Measurements from ENCODE around the gene BPIFB6.
"Not testable (repeated sequence)": the region's sequence is repeated elsewhere in the genome, so short reads cannot be mapped to it uniquely, and the experiment has no call there.

BPIFB6 gene

GRCh38 chr20:33028875-33029274 is 2.6 kb upstream of the BPIFB6 start:
- no peak for DNase-seq (ENCODE audit: low read depth in 2 of 2)

GRCh38 chr20:33030076-33030475 is 1.4 kb upstream of the BPIFB6 start:
- no peak for DNase-seq (ENCODE audit: low read depth in 2 of 2)

DNA sequence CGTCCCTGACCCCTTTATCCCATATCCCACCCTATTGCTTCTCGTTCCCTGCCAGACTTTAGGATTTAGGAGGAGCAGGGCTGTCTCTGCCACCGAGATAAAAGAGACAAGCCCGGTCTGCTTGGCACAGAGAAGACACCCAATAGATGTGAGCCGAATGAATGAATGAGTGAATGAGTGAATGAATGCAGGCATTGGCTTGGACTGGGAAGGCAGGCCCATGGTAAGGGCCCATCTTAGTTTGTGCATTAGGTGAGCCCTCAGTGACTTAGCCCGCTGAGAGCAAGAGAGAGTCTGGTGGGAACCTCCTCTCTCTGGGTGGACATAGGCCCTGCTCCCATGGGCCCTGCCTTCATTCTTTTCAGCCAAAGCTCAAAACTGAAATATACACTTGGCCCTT is 879 bp upstream of the BPIFB6 start:
- no peak for DNase-seq (ENCODE audit: low read depth in 2 of 2)

- no peak for DNase-seq (ENCODE audit: low read depth in 2 of 2)
Observed at GRCh38 chr20:33032555-33032954, 1.1 kb downstream of the BPIFB6 start.

DNA sequence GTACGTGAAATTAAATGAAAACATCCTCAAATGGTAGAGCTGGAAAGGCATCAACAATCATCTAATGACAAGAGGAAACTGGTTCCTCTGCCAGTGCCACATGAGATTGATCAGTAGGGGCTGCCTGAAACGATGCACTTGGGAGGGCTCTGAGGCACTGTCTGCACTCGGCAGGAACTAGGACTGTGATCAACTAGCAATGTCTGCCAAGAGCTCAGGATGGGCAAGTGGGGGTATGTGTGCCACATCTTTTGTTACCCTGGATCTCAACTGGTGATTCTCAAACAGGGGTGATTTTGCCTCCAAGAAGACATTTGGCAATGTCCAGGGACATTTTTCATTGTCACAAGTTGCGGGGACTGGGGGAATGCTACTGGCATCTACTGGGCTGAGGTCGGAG is 1.9 kb downstream of the BPIFB6 start:
- no peak for DNase-seq (ENCODE audit: low read depth in 2 of 2)

DNA sequence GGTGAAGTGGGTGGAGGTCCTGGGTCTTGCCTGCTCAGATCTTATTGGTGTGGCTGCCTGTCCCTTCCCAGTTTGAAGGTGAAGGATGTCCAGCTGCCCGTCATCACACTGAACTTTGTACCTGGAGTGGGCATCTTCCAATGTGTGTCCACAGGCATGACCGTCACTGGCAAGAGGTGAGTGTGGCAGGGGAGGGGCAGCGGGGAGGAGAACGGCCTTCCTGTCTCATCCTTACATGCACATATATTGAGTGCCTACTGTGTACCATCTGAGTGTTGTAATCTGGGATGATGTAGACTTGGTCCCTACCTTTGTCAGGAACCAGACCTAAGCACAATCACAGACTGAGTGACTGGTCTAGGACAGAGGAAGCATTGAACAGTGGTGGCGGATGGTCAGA is 2.7 kb downstream of the BPIFB6 start:
- DNase-seq (ENCODE audit: low read depth in 2 of 2), result no peak

DNA sequence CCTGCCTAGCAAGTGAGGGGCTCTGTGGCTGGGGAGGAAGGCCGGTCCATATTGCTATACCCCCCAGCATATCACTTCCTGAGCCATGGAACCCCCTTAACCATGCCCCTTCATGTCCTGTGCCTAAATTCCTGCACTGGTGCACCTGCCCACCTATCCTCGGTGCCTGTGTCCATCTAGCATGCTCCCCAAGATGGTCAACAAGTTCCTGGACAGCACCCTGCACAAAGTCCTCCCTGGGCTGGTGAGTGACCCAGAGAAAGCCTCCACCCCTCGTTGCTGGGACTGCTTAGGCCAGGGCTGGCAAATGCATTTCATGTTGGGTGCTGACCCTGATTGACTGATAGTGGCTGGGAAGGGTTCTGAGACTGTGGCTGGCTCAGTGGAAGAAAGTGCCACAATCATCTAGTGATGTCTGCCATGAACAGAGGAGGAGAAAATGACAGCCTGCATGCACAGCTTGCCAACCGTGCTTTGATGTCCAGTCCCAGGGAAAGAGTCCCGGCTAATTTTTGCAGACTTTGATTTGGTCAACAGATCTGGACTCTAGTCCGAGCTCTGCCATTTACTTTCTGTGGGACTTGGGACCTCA is 3.5 kb downstream of the BPIFB6 start:
- DNase-seq (ENCODE audit: low read depth in 2 of 2), result no peak

DNA sequence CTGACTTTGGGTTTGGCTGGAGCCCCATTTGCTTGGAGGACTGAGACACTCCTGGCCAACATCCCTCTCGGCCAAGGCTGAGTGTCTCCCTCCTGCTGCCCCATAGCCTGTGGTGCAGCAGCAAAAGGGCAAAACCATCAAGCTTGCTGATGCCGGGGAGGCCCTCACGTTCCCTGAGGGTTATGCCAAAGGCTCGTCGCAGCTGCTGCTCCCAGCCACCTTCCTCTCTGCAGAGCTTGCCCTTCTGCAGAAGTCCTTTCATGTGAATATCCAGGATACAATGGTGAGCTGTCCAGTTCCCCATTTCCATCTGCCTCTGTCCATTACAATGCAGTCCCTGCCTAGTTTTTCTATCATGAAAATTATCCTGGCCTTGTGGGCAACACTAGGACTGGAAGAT is 6.0 kb downstream of the BPIFB6 start:
- no peak for DNase-seq (ENCODE audit: low read depth in 2 of 2)

DNA sequence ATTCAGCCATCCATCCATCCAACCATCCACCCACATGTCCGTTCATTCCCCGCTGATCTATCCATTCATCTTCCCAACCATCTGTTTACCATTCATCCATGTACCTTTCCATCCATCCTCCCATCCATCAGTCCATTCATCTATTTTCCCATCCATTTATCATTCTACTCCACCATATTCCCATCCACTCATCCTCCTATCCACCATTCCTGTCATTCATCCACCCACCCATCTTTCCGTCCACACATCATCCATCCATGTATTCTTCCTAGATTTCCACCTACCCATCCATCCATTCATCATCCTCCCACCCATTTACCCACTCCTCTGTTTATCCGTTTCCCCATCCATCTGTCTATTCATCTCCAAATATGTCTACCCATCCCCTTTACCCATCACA is 6.8 kb downstream of the BPIFB6 start:
- no peak for DNase-seq (ENCODE audit: low read depth in 2 of 2)

GRCh38 chr20:33042430-33042829 is 11.0 kb downstream of the BPIFB6 start:
- no peak for DNase-seq (ENCODE audit: low read depth in 2 of 2)

- no peak for DNase-seq (ENCODE audit: low read depth in 2 of 2)
Observed at GRCh38 chr20:33042983-33043730, 11.7 kb downstream of the BPIFB6 start.

GRCh38 chr20:33043731-33044181 is 12.3 kb downstream of the BPIFB6 start:
- no peak for DNase-seq (ENCODE audit: low read depth in 2 of 2)

GRCh38 chr20:33045129-33045721 is 13.8 kb downstream of the BPIFB6 start:
- DNase-seq (ENCODE audit: low read depth in 2 of 2), result not testable (repeated sequence)

- DNase-seq (ENCODE audit: low read depth in 2 of 2), result no peak
Observed at GRCh38 chr20:33046412-33046811, 15.0 kb downstream of the BPIFB6 start.

DNA sequence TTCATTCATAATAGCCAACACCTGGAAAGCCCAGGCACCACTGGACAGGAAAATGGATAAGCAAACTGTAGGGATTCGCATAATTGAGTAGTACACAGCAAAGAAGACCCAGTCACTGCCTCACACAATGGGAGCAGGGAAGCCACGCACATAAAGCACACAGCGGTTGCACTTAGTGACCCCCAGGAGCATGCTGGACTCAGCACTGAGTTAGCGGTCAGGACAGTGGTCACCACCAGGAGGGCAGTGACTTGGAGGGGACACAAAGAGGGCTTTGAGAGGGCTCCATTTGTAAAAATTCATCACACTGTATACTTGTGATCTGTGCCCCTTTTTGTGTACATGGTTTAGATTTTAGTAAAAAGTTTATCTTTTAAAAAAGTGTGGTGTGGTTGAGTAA is 19.9 kb downstream of the BPIFB6 start:
- no peak for DNase-seq (ENCODE audit: low read depth in 2 of 2)

DNA sequence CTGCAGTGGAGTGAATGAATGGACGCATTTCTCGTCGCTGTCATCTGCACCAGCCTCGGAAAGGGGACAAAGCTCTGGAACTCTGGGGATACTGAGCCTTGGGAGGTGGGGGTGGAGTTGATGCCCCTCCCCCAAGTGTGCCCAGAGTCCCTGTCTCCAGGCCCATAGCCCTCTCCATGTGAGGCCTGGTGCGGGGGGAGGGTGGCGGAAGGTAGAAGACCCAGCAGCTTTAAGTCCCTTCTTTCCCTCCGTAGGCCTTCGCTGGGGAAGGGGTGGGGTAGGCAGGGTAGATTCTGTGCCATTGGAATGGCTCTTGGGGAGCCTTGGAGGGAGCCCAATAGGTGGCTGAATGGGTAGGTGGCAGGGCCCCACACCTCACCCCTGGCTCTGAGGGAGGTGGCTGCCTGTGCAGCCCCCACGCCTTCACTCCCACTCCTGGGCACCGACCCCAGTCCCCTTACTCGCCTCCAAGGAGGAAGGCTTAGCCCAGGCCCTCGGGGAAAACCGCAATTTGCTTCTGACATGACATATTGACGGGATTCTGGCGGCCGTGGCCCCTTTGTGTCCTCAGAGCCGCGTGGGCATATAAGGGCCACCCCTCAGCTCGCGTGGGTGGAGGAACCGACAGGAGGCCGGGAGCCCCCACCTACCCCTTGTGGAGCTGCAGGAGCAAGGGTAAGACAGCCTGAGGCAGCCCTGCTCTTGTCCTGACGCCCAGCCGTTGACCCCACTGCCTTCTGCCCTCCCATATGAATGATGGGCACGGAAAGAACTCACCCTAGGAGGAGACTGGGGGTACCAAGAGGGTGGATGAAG is 22.1 kb downstream of the BPIFB6 start, which contains the start of gene BPIFB3:
TSS of gene BPIFB3 (plus strand) at position 613 of the 816 bp plus-strand sequence. CDS start 1,533 bp downstream, outside the sequence.
- DNase-seq (ENCODE audit: low read depth in 2 of 2), result no peak

DNA sequence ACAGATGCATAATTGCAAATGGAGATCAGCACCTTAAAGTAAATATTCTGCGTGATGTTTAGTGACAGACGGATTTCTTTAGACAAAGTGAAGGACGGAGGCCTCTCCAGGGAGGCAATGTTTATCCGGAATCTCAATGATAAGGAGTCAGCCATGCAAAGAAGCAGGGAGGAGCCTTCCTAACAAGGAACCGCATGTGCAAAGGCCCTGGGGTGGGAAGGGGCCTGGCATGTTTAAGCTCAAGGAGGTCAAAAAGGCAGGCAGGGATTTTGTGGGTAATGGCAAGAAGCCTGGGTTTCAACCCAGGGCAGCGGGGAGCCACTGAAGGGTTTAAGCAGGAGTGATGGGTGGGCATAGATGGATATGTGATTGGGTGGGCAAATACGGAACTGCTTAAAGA is 22.9 kb downstream of the BPIFB6 start:
- DNase-seq (ENCODE audit: low read depth in 2 of 2), result no peak

DNA sequence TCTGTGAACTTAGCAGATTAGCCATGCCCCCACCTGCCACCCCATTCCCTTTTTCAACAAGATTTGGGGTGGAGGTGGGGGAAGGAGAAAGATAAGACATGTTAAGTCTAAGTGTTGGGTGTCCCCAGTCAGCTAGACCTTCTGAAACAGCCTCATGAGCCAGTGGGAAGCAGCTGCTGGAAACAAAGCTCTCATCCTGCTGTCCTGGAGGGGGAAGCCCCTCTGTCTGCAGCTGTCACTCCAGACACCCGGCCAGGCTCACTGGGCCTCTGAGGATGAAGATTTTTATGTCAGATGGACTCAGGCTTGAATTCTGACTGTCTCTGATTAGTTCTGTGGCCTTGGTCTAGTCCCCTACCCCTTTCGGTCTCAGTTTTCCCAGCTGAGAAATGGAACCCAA is 23.3 kb downstream of the BPIFB6 start:
- DNase-seq (ENCODE audit: low read depth in 2 of 2), result no peak

GRCh38 chr20:33059136-33059535 is 27.7 kb downstream of the BPIFB6 start:
- no peak for DNase-seq (ENCODE audit: low read depth in 2 of 2)

- no peak for DNase-seq (ENCODE audit: low read depth in 2 of 2)
Observed at GRCh38 chr20:33059741-33060390, 28.4 kb downstream of the BPIFB6 start.

GRCh38 chr20:33061658-33062028 is 30.2 kb downstream of the BPIFB6 start:
- DNase-seq (ENCODE audit: low read depth in 2 of 2), result no peak
